AG10803 (cell line): ENCODE data around the gene TMEM94.
"Not testable (repeated sequence)": the region's sequence is repeated elsewhere in the genome, so short reads cannot be mapped to it uniquely, and the experiment has no call there.

Source experiments
- DNase-seq: peaks from one replicate; pipeline ENCODE4 v3.0.0; 2010; ENCODE audit warnings: low read depth
- H3K4me3 ChIP-seq: 2 replicates; pipeline ENCODE4 v1.5.1; 2011; ENCODE audit warnings: mild to moderate bottlenecking, low read length, control low read depth
- TF ChIP-seq, protein P1 (sequence below): conservative IDR thresholded peaks from 2 replicates; pipeline ENCODE4 v1.5.1; 2011; ENCODE audit warnings: mild to moderate bottlenecking, low read length, control low read depth, inconsistent platforms

The TMEM94 gene

DNA sequence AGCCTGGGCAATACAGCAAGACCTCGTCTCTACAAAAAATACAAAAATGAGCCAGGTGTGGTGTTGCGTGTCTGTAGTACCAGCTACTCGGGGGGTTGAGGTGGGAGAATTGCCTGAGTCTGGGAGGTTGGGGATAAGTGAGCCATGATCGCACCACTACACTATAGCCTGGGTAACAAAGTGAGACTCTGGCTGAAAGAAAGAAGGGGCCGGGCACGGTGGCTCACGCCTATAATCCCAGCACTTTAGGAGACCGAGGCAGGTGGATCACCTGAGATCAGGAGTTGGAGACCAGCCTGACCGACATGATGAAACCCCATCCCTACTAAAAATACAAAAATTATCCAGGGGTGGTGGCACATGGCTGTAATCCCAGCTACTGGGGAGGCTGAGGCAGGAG, 40.4 kb upstream of the TMEM94 start:
- TF ChIP-seq, protein P1, sequence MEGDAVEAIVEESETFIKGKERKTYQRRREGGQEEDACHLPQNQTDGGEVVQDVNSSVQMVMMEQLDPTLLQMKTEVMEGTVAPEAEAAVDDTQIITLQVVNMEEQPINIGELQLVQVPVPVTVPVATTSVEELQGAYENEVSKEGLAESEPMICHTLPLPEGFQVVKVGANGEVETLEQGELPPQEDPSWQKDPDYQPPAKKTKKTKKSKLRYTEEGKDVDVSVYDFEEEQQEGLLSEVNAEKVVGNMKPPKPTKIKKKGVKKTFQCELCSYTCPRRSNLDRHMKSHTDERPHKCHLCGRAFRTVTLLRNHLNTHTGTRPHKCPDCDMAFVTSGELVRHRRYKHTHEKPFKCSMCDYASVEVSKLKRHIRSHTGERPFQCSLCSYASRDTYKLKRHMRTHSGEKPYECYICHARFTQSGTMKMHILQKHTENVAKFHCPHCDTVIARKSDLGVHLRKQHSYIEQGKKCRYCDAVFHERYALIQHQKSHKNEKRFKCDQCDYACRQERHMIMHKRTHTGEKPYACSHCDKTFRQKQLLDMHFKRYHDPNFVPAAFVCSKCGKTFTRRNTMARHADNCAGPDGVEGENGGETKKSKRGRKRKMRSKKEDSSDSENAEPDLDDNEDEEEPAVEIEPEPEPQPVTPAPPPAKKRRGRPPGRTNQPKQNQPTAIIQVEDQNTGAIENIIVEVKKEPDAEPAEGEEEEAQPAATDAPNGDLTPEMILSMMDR = no peak
- DNase-seq = no peak
- H3K4me3 ChIP-seq = no peak overlapping the region

DNA sequence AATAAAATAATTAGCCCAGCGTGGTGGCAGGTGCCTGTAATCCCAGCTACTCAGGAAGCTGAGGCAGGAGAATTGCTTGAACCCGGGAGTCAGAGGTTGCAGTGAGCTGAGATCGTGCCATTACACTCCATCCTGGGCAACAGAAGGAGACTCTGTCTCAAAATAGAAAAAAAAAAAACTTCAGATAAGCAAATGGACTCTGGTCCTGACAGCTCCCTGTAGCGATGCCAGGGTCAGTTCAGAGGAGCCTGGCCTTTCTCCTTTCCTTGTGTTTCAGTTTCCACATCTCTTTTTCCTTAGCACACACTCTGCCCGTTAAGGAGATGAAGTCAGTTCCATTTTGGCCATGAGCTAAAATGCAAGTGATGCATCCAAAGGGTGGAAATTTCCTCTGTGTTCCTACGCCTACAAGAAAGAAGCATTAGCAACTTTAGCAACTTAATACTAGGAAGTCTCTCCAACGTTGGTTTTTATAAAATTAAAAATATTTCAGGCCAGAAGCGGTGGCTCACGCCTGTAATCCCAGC, 39.3 kb upstream of the TMEM94 start:
- TF ChIP-seq, protein P1 = no peak
- H3K4me3 ChIP-seq = no peak overlapping the region
- no peak for DNase-seq

DNA sequence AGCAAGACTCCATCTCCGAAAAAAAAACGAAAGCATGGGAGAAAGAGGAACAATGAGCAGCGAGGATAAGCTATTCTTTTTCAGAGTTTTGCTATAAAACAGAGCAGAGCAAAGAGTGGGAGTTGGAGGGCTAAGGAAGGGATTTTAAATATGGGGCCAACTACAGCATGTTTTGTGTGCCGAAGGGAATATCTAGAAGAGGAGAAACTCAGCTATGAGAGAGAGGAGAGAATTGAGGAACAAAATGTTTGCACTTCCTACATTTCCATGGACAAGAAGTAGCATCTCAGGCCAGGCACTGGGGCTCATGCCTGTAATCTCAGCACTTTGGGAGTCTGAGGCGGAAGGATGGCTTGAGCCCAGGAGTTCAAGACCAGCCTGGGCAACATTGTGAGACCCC, 37.9 kb upstream of the TMEM94 start:
- no peak for DNase-seq
- no peak overlapping the region for H3K4me3 ChIP-seq
- TF ChIP-seq, protein P1 = no peak

DNA sequence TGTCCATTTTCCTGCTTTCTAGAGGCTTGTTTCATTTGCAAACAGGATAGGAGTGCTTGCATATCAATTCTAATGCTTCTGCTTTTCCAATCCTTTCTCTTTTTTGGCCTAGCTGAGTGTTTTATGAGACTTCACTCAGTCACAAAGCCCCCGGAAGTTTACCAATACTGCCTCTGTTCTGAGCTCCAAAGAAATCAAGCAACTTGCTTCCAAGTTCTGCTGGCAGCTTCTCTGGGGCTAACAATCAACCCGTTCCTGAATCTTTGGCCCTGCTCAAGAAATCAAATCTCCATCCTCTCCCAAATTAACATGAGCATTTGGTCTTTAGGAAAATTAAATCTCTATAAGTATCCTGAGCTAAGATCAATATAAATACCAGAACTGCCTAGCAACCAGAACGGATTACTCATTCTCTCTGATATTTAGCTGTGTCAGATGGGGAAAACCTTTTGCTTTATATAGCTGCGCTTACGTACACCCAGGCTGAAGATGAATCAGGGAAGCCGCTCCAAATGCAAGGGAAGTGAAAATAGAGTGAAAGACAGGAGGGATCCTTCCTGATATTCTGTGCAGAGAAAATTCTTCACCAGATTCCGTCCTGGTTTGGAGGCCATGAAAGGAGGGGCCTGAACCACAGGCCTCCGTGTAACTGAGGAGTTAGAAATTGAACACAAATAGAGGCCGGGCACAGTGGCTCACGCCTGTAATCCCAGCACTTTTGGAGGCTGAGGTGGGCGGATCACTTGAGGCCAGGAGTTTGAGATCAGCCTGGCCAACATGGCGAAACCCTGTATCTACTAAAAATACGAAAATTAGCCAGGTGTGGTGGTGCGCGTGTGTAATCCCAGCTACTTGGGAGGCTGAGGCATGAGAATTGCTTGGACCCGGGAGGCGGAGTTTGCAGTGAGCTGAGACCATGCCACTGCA, 27.6 kb upstream of the TMEM94 start:
- no peak overlapping the region for H3K4me3 ChIP-seq
- TF ChIP-seq, protein P1 = no peak
- peak; percentile 60 for DNase-seq

DNA sequence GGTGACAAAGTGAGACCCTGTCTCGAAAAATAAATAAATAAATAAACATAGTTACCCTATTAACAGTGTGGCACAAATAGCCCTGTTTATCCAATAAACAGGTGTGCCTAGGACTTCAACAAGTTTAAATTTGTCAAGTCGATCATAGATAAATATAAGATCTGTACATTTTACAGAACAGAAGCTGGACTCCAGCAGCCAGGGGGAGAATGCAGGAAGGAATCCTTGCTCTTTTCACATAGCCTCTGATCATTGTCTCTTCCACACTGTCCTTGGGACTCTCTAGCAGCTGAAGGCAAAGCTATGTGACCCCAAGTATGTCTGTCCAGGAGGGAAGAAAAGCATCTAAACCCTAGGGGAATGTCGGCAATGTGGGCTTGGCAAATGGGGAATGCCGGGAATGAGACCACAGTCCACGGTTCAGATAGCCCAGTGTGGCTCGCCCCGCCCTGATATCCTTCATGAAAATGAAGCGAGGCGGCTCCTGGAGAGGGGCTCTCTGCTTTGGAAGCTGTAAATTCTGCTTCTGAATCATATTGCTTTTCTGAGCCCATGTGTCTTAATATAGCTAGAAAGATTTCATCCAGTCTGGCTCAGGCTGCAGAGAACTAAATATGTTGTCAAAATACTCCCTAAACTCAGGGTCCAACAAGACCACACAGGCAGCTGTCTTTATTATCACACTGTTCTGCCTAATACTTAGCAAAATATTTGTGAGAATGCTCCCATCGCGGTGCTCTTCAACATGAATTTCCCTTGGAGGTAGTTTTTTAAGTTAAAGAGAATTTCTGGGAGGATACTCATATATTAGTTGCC, 26.1 kb upstream of the TMEM94 start:
- H3K4me3 ChIP-seq = no peak overlapping the region
- TF ChIP-seq, protein P1 = no peak; the same call in 1 of the 2 replicates
- DNase-seq = peak; percentile 82

- DNase-seq = no peak
- TF ChIP-seq, protein P1 = no peak
- H3K4me3 ChIP-seq = no peak overlapping the region
These were observed 23.1 kb upstream of the TMEM94 start for GRCh38 chr17:75433218-75433783.

- DNase-seq, H3K4me3 ChIP-seq: not testable (repeated sequence)
These were observed 22.0 kb upstream of the TMEM94 start for GRCh38 chr17:75434433-75434832.

DNA sequence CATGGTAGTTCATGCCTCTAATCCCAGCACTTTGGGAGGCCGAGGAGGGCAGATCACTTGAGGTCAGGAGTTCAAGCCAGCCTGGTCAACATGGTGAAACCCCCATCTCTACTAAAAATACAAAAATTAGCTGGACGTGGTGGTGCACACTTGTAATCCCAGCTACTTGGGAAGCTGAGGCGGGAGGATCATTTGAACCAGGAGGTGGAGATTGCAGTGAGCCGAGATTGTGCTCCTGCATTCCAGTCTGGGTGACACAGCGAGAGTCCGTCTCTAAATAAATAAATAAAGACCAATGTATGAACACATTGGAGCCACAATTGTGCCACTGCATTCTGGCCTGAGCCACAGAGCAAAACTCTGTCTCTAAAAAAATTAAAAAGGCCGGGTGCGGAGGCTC, 19.0 kb upstream of the TMEM94 start:
- H3K4me3 ChIP-seq, DNase-seq: not testable (repeated sequence)
